Measurements from ENCODE around the gene CAMKK1.

The CAMKK1 gene

GRCh38 chr17:3896108-3896967, 3.5 kb upstream of the CAMKK1 start:
- no peak for DNase-seq

DNA sequence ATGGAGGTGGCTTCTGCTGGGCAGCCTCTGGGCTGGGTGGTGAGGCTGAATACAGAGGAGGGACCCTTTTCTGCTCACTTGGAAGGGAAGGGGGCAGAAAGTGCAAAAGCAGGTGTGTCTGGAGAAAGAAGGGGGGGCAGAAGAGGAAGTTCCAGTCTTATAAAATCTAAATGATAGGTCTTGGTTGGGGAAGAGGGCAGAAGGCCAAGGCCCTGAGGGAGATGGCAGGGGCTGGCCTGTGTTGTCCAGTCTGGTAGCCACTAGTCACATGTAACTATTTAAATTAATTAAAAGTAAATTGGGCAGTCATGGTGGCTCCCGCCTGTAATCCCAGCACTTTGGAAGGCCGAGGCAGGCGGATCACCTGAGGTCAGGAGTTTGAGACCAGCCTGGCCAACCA, 2.5 kb upstream of the CAMKK1 start:
- no peak for ATAC-seq
- DNase-seq = no peak

More at GRCh38 chr17:3896108-3896967, 3.5 kb upstream of the CAMKK1 start:
- no peak for ATAC-seq

- no peak for DNase-seq
- ATAC-seq = no peak
Measured at GRCh38 chr17:3894911-3895343, 2.1 kb upstream of the CAMKK1 start.

- DNase-seq = no peak
Measured at GRCh38 chr17:3894188-3894587, 1.3 kb upstream of the CAMKK1 start.

DNA sequence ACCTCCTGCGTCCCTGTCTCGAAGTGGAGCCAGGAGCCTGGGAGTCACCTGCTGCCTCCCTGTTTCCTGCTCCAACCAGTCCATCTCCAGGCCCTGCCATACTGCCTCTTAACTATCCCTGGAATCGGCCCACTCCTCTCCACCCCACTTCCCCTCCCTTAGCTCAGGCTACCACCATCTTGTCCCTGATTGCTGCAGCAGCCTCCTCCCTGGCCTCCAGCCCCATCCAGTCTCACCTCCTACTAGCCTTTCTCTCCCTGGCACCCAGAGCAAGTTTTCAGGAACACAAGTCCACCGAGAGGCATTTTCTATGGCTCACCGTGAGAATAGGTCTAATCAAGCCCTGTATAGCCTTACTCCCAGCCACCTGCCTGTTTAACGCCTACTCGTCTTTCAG, 865 bp upstream of the CAMKK1 start:
- ATAC-seq = no peak

More at GRCh38 chr17:3894188-3894587, 1.3 kb upstream of the CAMKK1 start:
- ATAC-seq = no peak

GRCh38 chr17:3892095-3892998, 506 bp downstream of the CAMKK1 start:
- ATAC-seq (peak; percentile 12), DNase-seq (peak; percentile 62)

More for the DNA sequence above, 865 bp upstream of the CAMKK1 start:
- no peak for DNase-seq

- ATAC-seq (no peak), DNase-seq (no peak)
Measured at GRCh38 chr17:3891626-3892094, 1.2 kb downstream of the CAMKK1 start.

DNA sequence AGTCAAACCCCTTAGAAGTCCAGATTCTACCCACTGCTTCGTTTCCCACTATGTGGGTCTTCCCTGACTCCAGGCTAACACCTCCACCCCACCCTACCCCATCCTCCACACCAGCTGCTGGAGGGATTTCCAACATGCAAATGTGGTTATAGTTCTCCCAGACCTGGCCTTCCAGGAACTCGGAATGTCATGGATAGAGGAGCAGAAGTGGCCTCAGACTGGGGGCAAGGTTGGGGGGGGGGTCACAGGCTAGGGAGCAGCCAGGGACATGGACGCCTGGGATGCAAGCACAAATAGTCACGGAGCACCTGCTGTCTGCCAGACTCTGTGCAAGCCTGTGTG, 2.0 kb downstream of the CAMKK1 start:
- ATAC-seq = no peak
- DNase-seq = no peak

DNA sequence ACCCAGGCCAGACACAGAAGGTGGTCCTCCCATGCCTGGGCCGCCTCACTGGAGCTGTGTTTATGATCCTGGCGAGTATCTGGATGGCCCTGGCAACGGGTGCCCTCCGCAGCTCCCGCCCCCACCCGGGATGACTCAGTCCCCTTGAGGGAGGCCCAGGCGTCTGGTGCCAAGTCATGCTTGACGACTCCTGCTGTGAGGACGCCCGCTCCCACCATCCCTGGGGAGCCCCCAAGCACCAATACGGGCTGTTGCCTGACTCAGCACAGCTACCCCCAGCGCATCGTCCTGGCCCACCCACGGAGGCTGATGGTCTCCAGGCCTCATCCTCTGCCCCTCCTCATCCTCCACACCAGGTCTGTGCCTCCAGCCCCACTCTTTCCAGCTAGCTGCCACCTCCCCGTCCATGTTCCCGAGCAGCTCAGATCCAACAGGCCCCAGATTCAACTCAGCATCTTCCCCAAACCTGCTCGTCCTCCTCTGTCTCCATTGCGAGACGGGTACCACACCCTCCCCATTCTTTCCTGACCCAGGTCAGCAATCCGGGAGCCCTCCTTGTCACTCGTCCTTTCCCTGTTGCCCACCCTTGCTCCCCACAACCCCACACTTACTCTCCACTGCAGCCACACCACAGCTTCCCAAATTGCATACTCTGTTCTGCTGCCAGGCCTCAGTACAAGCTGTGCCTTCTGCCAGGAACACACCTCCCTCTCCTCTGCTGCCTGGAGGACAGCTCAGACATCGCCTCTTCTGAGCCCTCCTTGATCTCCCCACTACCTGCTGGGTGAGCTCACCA, 2.6 kb downstream of the CAMKK1 start:
- ATAC-seq (no peak), DNase-seq (peak; percentile 53)

GRCh38 chr17:3889325-3890012, 3.4 kb downstream of the CAMKK1 start:
- no peak for DNase-seq
- no peak for ATAC-seq

DNA sequence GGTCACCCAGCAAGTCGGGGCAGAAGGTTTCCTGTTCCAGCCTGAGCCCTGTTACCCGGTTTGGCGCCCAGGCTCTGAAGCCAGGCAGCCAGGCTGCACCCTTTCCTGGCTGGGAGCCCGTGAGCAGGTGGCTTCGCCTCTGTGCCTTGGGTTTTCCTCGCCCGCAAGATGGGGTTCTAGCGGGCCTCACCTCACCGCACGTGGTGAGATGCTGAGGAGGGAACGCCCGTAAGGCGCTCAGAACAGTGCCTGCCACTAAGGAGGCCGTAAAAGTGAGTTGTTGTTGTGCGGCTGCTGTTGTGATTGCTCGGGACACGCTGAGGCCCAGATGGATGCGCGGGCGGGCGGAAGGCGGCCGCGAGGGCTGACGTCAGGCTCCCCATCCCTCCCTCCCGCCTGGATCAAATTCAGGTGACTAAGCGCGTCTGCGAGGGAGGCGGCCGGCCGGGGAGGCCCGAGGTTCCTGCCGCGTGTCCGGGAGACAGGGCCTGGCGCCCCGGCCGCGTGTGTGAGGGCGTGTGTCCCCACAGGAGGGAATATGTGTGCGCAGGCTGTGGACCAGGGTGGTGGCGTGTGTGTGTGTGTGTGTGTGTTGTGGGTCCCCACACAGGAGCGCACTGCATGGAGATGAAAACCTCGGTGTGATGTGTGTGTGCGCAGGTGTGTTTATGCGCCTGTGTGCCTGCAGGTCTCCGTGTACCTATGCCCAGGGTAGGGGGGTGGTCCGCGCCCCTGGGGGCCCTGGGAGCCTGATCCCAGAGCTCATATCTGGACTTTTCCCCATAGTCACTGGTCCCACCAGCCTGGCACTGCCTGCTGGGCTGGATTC, 4.3 kb downstream of the CAMKK1 start:
- ATAC-seq (no peak), DNase-seq (no peak)

DNA sequence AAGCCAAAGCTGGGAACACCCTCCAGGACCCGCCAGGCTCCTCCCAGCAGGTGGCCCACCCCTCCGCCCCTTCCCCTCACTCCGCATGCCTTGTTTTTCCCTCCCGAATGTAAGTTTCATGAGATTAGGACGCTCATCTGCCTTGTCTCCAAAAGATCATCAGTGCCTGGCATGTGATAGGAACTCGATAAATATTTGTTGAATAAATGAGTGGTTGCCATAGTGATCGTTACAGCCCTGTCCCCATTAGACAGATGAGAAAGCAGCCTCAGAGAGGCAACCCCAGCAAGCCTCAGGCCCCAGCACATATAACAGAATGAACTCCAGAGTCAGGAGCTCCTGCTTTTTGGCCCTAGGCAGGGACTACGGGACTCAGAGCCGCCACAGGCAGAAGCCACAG, 5.0 kb downstream of the CAMKK1 start:
- ATAC-seq = no peak
- no peak for DNase-seq

- no peak for ATAC-seq
- DNase-seq = no peak
Measured at GRCh38 chr17:3887394-3887793, 5.5 kb downstream of the CAMKK1 start.

GRCh38 chr17:3886776-3887175, 6.1 kb downstream of the CAMKK1 start:
- no peak for DNase-seq
- ATAC-seq = no peak

DNA sequence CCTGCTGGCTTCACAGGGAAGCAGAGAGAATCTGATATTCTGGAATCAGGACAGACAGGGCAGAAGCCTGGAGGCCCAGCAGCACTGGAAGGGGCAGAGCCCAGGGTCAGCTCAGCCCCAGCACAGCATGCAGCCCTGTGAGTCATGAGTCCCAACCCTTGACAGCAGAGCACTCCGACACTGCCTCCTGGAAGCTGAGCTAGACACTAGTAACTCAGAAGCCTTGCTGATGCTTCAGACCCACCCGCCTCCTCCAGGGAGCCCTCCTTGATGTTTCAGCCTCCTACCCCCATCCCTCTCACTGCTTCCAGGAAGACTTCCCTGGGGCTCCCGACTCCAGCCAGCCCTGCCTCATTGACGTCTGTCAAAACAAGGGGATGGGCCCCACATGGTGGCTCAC, 6.9 kb downstream of the CAMKK1 start:
- no peak for ATAC-seq
- no peak for DNase-seq

DNA sequence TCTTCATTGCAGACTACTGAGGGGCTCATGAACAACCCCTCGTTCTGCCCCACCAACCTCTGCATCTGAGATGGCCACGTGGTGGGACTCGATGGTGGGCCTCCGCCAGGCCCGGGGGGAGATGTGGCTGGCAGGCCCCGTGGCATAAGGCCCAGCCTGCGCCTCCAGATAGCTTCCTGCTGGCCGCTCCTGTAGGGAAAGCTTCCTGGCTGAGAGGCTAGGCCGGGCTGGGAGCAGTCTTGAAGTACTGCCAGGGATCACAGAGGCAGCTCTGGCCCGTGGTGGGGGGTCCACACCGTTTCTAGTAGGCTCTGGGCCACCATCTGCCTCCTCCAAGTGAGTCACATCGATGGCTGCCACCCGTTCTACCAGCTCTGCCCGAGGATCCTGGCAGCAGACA, 7.6 kb downstream of the CAMKK1 start:
- DNase-seq (no peak), ATAC-seq (no peak)

GRCh38 chr17:3884188-3884587, 8.7 kb downstream of the CAMKK1 start:
- ATAC-seq (no peak), DNase-seq (no peak)

DNA sequence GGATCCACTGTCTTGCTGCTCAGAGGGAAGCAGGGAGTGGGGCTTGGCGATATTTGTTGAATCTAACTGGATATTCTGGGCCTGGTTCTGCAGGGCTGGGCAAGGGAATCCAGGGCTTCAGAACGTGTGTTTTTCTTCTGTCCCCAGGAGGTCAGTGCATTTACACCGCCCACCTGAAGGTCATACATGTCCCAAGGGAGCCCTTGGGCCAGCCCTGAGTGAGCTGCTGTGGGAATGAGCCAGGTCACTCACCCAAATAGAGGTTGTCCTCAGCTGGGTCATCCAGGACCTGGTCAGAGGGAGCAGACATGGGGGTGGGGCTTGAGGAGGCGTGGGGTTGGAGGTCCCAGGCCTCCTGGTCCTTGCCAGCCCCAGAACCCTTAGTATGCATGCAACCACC, 10.6 kb downstream of the CAMKK1 start:
- DNase-seq (no peak), ATAC-seq (no peak)

- DNase-seq (no peak), ATAC-seq (no peak)
Measured at GRCh38 chr17:3880983-3881382, 11.9 kb downstream of the CAMKK1 start.

GRCh38 chr17:3879591-3880417, 13.0 kb downstream of the CAMKK1 start:
- ATAC-seq (no peak), DNase-seq (no peak)

Measured in stimulated activated naive CD8-positive, alpha-beta T cell treated with anti-CD3 and anti-CD28 coated beads, Interleukin-15, Interleukin-2, amounts not matched to agents 100 U/mL and 50 U/mL, for 24 hours (primary cell).